GM12891 (cell line): ENCODE data around the gene SRPX.

Experiments
- DNase-seq: peaks from one replicate; pipeline ENCODE4 v3.0.0; 2011; ENCODE audit warnings: low spot score; ENCODE audit not compliant: insufficient read length
- FAIRE-seq: peaks from 2 replicates; lab custom pipeline; 2011; peaks lifted over from hg19 to GRCh38; lab: Jason Lieb, UNC
- PAX5 ChIP-seq: IDR thresholded peaks from 2 replicates; pipeline ENCODE4 v1.6.1; 2011; ENCODE audit warnings: low read length, moderate library complexity, mild to moderate bottlenecking; ENCODE audit not compliant: insufficient read depth, severe bottlenecking
- POLR2A ChIP-seq: IDR thresholded peaks from 2 replicates; pipeline ENCODE4 v1.6.1; 2011; ENCODE audit warnings: low read depth, low read length, control low read depth
- POLR2AphosphoS5 ChIP-seq: IDR thresholded peaks from 2 replicates; pipeline ENCODE4 v1.6.1; 2011; ENCODE audit warnings: low read depth, low read length, control low read depth
- POU2F2 ChIP-seq: IDR thresholded peaks from 2 replicates; pipeline ENCODE4 v1.6.1; 2011; ENCODE audit warnings: low read depth, mild to moderate bottlenecking, control low read depth, low read length, moderate library complexity
- SPI1 ChIP-seq: IDR thresholded peaks from 2 replicates; pipeline ENCODE4 v1.6.1; 2011; ENCODE audit warnings: low read depth, low read length, control low read depth
- TAF1 ChIP-seq: IDR thresholded peaks from 2 replicates; pipeline ENCODE4 v1.6.1; 2011; ENCODE audit warnings: low read depth, low read length, control low read depth

SRPX gene

GRCh38 chrX:38233891-38234667, 13.4 kb upstream of the SRPX start:
- DNase-seq (no peak), FAIRE-seq (no peak)
- TF ChIP-seq POU2F2: no peak
- no peak for TF ChIP-seq PAX5
- TF ChIP-seq POLR2AphosphoS5: no peak
- TF ChIP-seq POLR2A: no peak
- TF ChIP-seq SPI1: no peak
- no peak for TF ChIP-seq TAF1

- TF ChIP-seq POLR2A: no peak
- no peak for TF ChIP-seq PAX5
- no peak for TF ChIP-seq POU2F2
- no peak for TF ChIP-seq SPI1
- TF ChIP-seq POLR2AphosphoS5: no peak
- no peak for TF ChIP-seq TAF1
- DNase-seq (no peak), FAIRE-seq (no peak)
These were observed 11.5 kb upstream of the SRPX start for GRCh38 chrX:38232079-38232686.

GRCh38 chrX:38225093-38225492, 4.4 kb upstream of the SRPX start:
- FAIRE-seq (no peak), DNase-seq (no peak)
- TF ChIP-seq SPI1 (no peak), PAX5 (no peak), TAF1 (no peak), POLR2A (no peak), POLR2AphosphoS5 (no peak)

GRCh38 chrX:38224160-38224559, 3.5 kb upstream of the SRPX start:
- DNase-seq (no peak), FAIRE-seq (no peak)
- no peak for TF ChIP-seq PAX5
- no peak for TF ChIP-seq TAF1
- TF ChIP-seq POLR2A: no peak
- TF ChIP-seq SPI1: no peak
- no peak for TF ChIP-seq POU2F2

GRCh38 chrX:38221391-38221929, 789 bp upstream of the SRPX start:
- DNase-seq (no peak), FAIRE-seq (no peak)
- TF ChIP-seq TAF1 (no peak), SPI1 (no peak), POU2F2 (no peak), POLR2AphosphoS5 (no peak), PAX5 (no peak), POLR2A (no peak)

- FAIRE-seq: no peak
- no peak for DNase-seq
- TF ChIP-seq POLR2A (no peak), POLR2AphosphoS5 (no peak), TAF1 (no peak)
These were observed 652 bp downstream of the SRPX start for GRCh38 chrX:38220024-38220414.

GRCh38 chrX:38216642-38217041, 4.0 kb downstream of the SRPX start:
- TF ChIP-seq PAX5: no peak
- no peak for TF ChIP-seq POU2F2
- TF ChIP-seq POLR2AphosphoS5: no peak
- no peak for TF ChIP-seq POLR2A
- TF ChIP-seq SPI1: no peak
- no peak for TF ChIP-seq TAF1
- no peak for DNase-seq
- no peak for FAIRE-seq

GRCh38 chrX:38214551-38215531, 5.8 kb downstream of the SRPX start:
- TF ChIP-seq SPI1 (no peak), POU2F2 (no peak), POLR2A (no peak), TAF1 (no peak), POLR2AphosphoS5 (no peak), PAX5 (no peak)
- no peak for DNase-seq
- no peak for FAIRE-seq

GRCh38 chrX:38214044-38214443, 6.6 kb downstream of the SRPX start:
- no peak for DNase-seq
- TF ChIP-seq POU2F2: no peak
- TF ChIP-seq POLR2AphosphoS5: no peak
- no peak for TF ChIP-seq SPI1
- TF ChIP-seq PAX5: no peak
- TF ChIP-seq POLR2A: no peak
- TF ChIP-seq TAF1: no peak
- FAIRE-seq: no peak
